Muscle of back (tissue), 11 donors: ENCODE results near the gene API5. TPM values are rescaled to one million over a fixed set of nuclear protein-coding genes. Genes with fewer than 3 reads are reported as not detected.

Experiments used
- DNase-seq, 3 donors: peaks; one replicate each; pipeline versions ENCODE4 v3.0.0 to v3.0.0-alpha.2; 2013
- polyA plus RNA-seq, 10 donors: library from polyadenylated mRNA; unstranded; fragments of 120-200 nt; gene quantifications; one replicate each; pipeline ENCODE4 v1.2.1, GENCODE V29; 2013; ENCODE audit not compliant: insufficient read length in 10 of 10

API5 gene
- polyA plus RNA-seq, 10 donors, result 35.7 to 58.0 (median 47.0) TPM

- peak in 1 of 3 donors; percentile 15 for DNase-seq
These were observed 46.5 kb downstream of the API5 start for GRCh38 chr11:43358279-43358800.

GRCh38 chr11:43358801-43359421 lies 47.1 kb downstream of the API5 start, which contains the start of gene TTC17:
TTC17 (plus strand) TSS chr11:43358920; CDS start chr11:43358955, 35 bp downstream.
- DNase-seq, result peak; percentile 92 to 97 (median 92)

- DNase-seq, result peak in 2 of 3 donors; percentile 10 to 53
These were observed 47.6 kb downstream of the API5 start for GRCh38 chr11:43359422-43359818.

- peak in 2 of 3 donors; percentile 13 to 27 for DNase-seq
These were observed 48.7 kb downstream of the API5 start for GRCh38 chr11:43360361-43361032.

GRCh38 chr11:43366677-43367076 lies 54.9 kb downstream of the API5 start:
- DNase-seq, result no peak

GRCh38 chr11:43367382-43368178 lies 55.8 kb downstream of the API5 start:
- peak in 1 of 3 donors; percentile 5 for DNase-seq

GRCh38 chr11:43376065-43376464 lies 64.3 kb downstream of the API5 start:
- DNase-seq, result no peak

- peak in 1 of 3 donors; percentile 48 for DNase-seq
These were observed 64.8 kb downstream of the API5 start for GRCh38 chr11:43376594-43376993.

- DNase-seq, result no peak
These were observed 65.6 kb downstream of the API5 start for GRCh38 chr11:43377389-43377788.

GRCh38 chr11:43378897-43379296 lies 67.1 kb downstream of the API5 start:
- no peak for DNase-seq

- no peak for DNase-seq
These were observed 70.0 kb downstream of the API5 start for GRCh38 chr11:43381802-43382201.

- no peak for DNase-seq
These were observed 70.8 kb downstream of the API5 start for GRCh38 chr11:43382614-43383013.

GRCh38 chr11:43384393-43384792 lies 72.6 kb downstream of the API5 start:
- DNase-seq, result no peak

GRCh38 chr11:43392713-43393112 lies 80.9 kb downstream of the API5 start:
- no peak for DNase-seq

GRCh38 chr11:43393765-43394355 lies 82.1 kb downstream of the API5 start:
- DNase-seq, result no peak

Other genes with a start within 250 kb of the API5 start
- gene TTC17, start 46.9 kb downstream of the API5 start, polyA plus RNA-seq, result 100 to 1,000 TPM in 1 of 10 donors, 10 to 100 TPM in 9; 46.1 to 104 (median 60.9) TPM